ENCODE measurements around the gene OSMR.

The OSMR gene

DNA sequence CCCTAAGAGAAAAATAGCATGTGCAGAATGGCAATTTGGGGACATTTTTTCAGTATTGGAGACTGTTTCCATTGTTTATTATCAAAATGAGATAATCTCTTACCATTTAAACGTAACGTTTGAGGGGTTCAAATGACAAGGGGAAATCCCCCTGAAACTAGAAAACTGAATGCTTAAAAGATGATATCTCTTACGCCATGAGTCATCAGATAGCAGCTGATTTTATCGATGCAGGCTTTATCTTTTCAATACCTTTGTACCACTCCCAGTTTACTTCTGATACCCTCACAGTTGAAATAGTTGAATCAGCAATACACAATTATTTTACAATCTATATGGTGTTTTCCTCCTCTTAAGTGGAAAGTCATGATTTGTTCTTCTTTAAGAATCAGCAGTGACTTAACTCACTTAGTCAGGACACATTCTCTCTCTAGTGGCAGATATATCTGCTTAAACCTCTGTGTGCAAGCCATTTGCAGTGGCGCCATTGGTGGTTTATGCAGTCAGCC, 29.2 kb downstream of the OSMR start:
- DNase-seq = no peak

DNA sequence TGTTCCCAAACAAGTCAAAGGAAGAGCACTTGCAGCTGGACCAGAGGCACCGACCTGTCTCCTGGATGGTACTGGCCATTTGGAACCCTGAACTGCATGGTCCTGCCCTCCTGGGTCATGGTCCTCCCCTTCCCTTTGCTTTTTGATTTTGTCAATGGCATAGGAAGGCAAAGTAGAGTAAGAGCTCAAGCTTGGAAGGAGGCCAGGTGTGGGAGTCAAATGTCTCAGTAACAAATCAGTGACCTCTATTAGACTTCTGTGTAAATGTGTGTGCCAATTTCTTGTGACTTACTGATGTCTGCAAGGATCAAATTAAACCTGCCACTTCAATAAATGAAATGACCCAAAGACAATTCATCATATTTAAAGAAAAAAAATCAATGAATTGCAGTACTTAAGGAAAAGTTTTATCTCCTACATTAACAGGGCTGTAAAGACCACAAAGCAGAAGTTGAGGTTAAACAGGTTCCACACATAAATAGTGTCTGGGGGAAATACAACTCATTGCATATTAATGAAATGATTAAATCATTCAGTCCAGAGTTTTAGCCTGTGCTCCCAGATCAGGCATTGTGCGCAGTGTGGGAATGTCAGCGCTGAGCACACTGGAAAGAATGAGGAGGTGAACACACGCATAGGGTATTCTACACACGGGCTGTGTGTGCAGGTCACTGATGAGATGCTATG, 32.7 kb downstream of the OSMR start:
- DNase-seq = no peak

DNA sequence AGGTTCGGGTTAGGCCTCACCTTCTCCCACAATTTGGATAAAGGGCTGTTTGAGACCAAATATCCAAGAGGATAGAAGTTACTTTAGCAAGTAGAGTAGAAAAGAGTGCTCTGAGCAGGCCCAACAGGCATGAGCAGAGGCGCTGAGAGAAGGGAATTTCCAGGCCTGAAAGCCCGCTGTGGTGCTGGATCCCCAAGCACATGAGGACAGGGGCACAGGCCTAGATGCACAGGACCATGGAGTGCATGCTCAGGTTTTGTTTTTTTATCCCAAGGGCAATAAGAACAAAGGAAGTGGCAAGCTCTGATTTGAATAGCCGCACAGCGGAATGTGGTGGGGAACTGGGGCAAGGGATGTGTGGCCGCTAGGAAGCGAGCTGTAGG, 33.3 kb downstream of the OSMR start:
- no peak for DNase-seq

DNA sequence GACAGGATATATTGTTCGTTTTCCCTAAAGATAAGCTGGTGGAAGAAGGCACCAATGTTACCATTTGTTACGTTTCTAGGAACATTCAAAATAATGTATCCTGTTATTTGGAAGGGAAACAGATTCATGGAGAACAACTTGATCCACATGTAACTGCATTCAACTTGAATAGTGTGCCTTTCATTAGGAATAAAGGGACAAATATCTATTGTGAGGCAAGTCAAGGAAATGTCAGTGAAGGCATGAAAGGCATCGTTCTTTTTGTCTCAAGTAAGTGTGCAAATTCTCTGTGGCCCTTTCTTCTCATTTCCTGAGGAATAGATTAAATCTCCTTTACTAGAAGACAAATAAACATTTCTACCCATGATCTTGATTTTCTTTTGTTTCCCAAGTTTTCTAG, 38.0 kb downstream of the OSMR start:
- no peak for DNase-seq

DNA sequence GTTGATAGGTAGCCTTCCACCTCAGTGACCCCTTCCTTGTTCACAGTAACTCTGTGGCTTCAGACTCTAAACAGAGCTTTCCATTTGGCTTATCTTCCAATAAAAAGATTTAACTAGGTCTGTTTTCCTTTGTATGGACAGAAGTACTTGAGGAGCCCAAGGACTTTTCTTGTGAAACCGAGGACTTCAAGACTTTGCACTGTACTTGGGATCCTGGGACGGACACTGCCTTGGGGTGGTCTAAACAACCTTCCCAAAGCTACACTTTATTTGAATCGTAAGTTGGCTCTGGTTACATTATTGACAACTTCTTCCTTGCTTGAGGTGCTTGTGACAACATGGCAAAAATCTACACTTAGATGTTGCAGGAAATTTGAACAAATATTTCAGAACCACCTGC, 39.4 kb downstream of the OSMR start:
- DNase-seq = no peak

DNA sequence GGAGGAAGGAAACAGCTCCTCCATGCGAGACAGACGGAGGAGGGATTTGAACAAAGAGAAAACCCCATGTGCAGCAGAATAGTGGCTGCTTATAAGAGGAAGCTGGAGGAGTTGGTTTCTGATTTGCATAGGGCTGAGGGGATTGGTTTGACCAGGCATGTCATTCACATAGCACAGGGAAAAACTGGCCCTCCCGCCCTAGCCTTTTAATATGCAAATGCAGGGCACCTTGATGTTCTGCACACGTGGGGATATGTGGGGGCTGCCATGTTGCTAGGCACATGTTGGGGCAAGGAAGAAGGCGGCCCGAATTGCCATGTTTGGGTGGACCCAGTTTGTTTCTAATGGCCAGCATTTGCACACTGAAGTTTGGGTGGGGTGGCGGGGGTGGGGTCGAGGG, 42.2 kb downstream of the OSMR start:
- no peak for DNase-seq

DNA sequence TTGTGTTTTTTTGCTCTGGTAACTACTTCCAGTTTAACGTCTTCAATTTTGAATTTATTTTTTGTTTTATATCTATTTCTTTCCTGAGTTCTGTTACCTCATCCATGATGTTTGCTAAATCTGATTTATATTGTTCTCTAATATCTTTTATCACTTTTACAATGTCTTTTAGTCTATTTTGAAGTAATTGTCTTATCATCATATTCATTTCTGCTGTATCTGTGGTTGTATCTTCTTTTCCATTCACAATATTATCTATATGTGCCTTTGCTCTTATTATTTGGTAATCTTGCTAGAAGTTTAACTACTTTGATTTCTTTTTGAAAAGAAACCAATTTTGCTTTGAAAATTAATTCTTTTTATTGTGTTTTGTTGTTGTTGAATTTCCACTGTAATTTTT, 43.6 kb downstream of the OSMR start:
- DNase-seq = no peak

DNA sequence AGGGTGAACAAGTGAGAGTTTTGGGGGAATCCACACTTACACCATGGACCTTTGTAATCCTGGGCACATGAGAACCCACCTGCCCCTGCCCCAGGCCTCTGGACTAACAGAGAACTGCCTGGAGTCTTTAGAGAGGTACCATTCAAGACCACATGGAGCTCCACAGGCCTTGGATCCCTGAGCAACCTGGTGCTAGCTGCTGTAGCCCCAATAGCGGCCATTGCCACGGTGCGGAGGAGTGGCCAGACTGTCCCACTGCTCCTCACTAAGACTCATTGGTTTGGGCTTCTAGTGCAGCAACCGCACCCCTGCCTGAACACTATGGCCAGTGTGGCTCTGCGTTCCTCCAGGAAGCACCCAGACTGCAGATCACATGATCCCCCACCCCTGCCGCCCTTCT, 45.8 kb downstream of the OSMR start:
- no peak for DNase-seq

DNA sequence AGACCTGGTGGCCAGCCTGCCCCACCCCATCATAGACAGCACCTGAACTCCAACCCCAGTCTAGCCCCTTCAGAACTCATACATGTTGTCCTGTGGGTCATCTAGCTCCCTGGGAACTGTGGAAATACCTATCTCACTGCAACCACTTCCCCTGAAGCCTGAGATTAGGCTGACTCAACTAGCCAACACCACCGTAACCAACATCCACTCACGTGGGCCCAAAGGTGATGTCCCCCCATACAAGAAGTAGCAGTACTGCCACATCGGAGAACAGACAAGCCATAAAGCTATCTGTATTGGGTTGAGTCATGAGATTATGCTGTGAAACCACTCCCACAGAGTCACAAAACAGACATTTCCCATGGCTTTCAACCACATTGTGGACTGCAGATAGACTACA, 46.6 kb downstream of the OSMR start:
- DNase-seq = no peak

DNA sequence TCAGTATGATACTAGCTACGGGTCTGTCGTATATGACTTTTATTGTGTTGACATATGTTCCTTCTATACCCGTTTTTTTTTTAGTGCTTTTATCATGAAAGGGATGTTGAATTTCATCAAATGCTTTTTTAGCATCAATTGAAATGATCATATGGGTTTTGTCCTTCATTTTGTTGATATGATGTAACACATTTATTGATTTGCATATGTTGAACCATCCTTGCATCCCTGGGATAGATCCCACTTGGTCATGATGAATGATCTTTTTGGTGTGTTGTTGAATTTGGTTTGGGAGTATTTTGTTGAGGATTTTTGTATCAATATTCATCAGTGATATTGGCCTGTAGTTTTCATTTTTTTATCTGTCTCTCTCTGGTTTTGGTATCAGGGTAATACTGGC, 50.9 kb downstream of the OSMR start:
- no peak for DNase-seq

DNA sequence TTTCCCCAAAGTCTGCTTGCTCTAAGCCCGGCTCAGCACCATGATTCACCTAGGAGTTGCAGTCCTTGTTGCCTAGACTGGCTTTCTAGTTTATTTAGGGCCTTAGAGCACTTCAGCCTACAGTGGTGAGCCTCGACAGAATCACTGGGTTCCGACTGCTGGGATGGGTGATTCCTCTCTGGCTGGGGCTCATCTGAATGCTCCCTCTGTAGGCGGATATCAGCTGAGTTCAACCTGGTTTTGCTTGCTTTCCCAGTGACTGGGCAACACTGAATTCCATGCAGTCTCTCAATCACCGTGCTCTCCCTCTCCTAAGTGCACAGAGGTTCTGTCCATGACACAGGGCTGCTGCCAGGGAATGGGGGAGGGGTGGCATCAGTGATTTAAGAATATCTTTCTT, 54.1 kb downstream of the OSMR start:
- DNase-seq = no peak

DNA sequence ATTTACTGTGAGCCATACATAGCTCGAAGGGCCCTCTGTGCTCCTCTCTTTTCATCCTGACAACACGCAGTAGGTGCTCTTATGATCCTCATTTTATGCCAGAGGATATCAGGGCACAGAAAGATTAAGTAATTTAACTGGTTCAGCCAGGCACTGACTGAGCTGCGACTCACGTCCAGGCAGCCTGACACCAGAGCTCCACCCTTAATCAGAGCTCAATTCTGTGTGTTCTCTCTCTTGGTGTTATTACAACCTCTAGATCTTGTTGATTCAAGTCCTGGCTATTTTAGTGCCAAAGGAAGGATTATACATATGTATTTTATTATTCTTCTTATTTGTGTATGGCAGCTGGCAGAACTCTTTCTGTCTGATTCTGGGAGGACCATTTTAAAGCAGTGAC, 59.7 kb downstream of the OSMR start:
- no peak for DNase-seq

DNA sequence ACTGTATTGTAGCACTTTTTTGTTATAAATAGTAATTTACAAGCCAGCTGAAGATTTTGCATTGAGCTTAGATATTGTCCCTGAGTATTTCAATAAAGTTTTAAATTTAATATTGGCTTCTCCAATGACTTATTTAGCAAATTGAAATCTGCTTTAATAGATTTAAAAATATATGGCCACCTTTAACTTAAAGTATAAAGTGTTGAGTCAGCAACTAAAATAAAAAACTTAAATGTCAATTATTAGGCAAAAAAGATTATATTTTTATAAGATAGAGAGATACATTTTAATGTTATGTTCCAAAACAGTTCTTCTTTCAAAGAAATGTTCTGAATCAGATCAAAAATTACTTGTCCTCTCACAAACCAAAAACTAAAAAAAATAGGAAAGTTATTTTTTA, 60.7 kb downstream of the OSMR start:
- no peak for DNase-seq

DNA sequence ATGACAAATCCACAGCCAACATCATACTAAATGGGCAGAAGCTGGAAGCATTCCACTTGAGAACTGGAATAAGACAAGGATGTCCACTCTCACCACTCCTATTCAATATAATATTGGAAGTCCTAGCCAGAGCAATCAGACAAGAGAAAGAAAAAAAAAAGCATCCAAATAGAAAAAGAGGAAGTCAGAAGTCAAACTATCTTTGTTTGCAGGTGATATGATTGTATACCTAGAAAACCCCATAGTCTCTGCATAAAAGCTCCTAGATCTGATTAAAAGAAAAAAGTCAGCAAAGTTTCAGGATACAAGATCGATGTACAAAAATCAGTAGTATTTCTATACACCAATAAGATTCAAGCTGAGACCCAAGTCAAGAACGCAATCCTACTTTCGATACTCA, 66.1 kb downstream of the OSMR start:
- DNase-seq = no peak

DNA sequence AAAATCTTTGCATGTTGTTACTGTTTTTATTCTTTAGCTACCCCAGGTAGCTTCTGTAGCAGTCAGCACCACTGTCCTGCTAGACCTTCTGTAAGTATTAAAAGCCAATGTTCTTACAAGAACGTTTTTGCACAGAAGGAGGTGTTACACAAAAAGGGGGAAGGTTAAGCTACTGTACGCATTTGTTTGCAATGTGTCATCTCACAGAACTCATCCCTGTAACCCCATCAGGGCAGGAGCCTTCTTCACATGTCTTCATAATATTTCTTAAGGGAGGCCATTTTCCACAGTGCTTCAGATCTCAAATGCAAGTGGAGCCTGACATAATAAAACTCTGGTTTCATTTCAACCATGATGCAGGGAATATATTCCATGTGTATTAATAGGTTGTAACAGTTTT, 67.9 kb downstream of the OSMR start:
- DNase-seq = no peak

DNA sequence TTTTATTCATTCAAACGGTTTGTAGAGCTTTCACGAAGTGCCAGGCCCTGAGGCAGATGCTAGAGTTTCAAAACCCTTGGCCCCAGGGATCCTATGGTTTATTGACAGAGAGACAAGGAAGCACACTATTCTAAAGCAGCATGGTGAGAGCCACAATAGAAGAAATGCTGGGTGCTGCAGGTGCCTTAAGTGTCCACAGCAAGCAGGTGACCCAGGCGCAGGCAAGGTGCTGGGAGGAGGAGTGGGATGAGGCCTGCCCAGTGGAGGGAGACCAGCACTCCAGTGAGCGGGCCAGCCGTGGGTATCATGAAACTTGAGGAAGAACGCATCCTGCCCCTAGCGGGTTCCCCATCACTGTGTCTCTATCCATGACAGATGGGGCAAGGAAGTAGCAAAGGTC, 71.0 kb downstream of the OSMR start:
- no peak for DNase-seq

DNA sequence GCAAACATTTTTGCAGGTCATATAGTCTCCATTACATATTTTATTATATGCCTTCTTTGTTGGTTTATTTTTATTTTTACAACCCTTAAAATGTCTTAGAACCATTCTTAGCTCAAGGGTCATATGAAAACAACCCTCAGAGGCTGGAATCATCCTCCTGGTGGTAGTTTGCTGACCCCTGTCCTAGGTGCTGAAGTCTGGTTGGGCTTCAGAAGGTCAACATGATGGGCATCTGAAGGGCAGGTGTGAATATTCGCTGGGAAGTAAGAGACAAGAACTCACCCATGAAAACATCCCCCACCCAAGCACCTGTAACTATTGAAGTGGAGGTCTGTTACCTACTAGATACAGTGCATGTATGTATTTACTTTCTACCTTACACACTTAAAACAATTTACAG, 75.4 kb downstream of the OSMR start:
- DNase-seq = no peak

DNA sequence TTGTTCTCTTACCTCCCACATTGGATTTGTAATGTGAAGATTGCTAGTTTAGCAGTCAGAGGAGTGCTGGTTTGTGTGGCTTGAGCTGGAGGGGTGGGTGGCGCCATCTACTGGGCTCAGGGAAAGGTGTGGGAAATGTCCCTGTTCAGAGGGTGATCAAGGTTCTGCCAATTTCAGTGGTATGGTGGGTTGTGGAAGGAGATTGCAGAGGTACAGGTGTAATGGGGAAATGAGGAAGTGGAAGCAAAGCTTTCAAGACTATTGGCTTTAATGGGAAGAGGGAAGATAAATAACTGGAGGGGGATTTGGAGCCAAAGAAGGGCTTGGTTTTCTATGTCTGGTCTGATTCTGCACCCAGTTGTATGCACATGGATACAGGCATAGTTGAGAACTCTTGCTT, 76.4 kb downstream of the OSMR start:
- peak; percentile 18 for DNase-seq

DNA sequence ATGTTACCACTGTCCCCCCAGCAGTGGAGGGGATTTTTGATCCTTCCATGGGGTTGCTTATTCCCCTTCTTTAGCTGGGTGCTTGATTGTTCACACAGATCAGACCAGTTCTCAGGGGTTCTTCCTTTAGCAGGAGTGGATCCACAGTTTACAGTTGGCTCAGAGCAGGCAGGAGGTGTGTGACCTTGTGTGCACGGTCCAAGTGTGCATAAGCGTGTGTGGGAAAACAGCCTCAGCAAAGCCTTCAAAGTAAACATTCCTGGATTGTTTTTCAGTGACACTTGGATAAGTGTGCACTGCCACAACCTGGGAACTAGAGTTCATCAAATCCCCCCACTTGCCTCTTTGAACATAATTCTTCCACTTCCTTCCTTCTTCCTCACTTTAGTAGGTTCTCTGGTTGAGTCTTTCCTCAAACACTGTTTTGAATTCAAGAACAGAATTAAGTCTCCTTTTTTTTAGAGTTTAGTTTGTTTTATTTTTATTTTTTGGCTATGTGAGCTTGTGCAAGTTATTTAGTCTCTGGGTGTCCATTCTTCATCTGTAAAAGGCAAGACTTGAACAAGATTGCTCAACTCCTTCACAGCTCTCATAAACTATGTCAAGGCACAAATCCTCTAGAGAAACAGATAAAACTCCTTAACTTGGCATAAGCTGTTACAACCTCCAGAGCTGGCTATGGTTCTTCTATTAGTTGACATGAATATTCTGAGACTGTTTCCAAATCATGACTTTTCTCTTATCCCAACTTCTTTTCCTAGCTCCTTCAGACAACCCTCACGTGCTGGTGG, 78.0 kb downstream of the OSMR start:
- no peak for DNase-seq

DNA sequence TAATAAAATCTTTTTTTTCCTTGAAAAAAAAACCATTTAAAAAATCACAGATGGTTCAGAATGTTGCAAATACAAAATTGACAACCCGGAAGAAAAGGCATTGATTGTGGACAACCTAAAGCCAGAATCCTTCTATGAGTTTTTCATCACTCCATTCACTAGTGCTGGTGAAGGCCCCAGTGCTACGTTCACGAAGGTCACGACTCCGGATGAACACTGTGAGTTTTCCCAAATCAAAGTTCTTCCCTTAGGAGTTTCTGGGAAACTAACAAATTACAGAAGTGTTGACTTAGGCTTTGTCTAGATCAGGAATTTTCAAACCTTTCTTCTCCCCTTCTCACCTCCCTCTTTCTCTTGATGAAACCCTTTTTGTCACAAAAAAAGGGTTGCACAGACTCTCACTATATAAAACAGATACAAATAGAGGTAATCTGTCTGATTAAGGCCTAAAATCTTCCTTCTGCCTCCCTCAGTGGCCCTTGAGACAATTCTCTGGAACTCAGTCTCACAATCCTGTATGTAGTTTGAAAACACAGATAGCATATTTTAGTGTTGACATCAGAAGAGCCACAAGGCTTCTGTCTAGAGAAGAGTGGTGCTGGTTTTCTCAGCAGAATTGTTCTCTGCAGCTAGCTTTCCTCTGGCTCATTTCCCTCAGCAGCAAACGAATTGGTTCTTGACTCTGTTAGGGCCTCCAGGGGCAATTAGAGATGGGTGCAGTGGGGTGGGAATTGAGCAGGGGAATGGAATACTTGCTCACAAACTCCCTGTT, 79.5 kb downstream of the OSMR start:
- no peak for DNase-seq

DNA sequence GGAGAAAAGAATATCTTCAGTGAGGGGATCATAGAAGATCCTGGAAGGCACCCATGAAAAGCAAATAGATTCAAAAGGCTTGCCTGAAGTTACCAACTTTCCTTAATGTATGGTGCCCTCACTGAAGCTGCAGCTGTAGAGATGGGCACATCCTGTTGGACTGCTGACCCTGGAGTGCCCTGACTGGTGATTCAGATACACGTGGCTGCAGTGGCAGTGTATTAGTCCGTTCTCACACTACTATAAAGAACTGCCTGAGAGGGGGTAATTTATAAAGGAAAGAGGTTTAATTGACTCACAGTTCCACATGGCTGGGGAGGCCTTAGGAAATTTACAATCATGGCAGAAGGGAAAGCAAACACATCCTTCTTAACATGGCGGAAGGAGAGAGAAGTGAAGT, 80.3 kb downstream of the OSMR start:
- no peak for DNase-seq

DNA sequence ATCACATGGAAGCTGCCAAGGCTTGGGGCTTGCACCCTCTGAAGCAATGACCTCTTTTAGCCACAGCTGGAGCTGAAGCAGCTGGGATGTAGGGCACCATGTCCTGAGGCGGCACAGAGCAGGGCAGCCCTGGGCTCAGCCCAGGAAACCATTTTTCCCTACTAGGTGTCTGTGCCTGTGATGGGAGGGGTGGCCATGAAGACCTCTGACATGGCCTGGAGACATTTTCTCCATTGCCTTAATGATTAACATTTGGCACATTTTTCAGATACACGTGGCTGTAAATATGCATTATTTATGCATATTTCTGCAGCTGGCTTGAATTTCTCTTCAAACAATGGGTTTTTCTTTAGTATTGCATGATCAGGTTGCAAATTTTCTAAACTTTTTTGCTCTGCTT, 81.7 kb downstream of the OSMR start:
- DNase-seq = no peak

DNA sequence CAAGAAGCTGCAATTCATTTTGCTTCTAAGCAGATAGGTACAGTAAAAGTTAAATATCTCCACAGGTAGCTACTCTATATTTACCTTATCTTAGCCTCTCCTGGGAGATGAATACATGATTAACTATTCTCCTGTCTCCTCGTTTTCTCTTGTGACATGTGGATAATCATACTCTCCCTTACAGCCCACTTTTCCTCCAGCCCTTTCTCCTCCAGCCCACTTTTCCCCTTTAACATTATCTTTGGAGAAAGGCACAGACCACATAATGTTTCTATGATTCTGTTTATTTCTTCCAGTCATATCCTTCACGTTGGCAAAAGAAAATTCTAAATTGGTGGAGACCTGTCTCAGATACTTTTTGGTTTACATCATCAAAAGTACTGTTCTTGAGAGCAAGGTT, 84.0 kb downstream of the OSMR start:
- no peak for DNase-seq

DNA sequence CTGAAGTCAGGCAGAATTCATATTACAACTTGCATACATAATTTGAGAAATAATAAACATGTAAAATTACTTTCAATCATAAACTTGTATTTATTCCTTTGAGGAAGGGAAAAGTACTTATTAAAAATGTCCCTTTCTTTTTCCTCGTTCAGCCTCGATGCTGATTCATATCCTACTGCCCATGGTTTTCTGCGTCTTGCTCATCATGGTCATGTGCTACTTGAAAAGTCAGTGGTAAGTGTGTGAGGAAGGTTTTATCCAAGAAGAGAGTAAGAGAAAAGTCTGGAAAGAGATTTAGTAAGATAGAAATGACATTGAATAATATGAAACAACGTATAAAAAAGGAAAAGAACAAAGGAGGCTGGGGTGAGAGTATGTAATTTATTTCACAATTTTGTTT, 85.9 kb downstream of the OSMR start:
- DNase-seq = no peak

All from T1000 (cell line).